Skeletal muscle satellite cell (primary cell): Measurements from ENCODE around the gene KMT2E. TPM values are rescaled to one million over a fixed set of nuclear protein-coding genes. Genes with fewer than 3 reads are reported as not detected.

ENCODE experiments used
- H3K27me3 ChIP-seq: 2 replicates; pipeline ENCODE4 v1.7.0; 2013; ENCODE audit warnings: low read length; ENCODE audit not compliant: control insufficient read depth, insufficient read depth
- H3K36me3 ChIP-seq: 2 replicates; pipeline ENCODE4 v1.7.0; 2013; ENCODE audit warnings: mild to moderate bottlenecking, control low read depth, low read length; ENCODE audit not compliant: insufficient read depth
- H3K4me1 ChIP-seq: 2 replicates; pipeline ENCODE4 v1.7.0; 2013; ENCODE audit warnings: low read length; ENCODE audit not compliant: control insufficient read depth, insufficient read depth
- H3K4me2 ChIP-seq: 2 replicates; pipeline ENCODE4 v1.7.0; 2013; ENCODE audit warnings: mild to moderate bottlenecking, low read length
- H3K4me3 ChIP-seq: 2 replicates; pipeline ENCODE4 v1.7.0; 2013; ENCODE audit warnings: low read length
- H3K9ac ChIP-seq: 2 replicates; pipeline ENCODE4 v1.7.0; 2013; ENCODE audit warnings: mild to moderate bottlenecking, low read depth, low read length, moderate library complexity
- H3K9me3 ChIP-seq: replicated peaks from 2 replicates; pipeline ENCODE4 v1.7.0; 2013; ENCODE audit warnings: mild to moderate bottlenecking, control low read depth, low read length
- total RNA-seq: library from RNA; depleted of rRNA; stranded (reverse); fragments of >200 nt; gene quantifications from 2 replicates; pipeline ENCODE4 v1.2.3, GENCODE V29; 2012; rRNA removed

Gene KMT2E, protein sequence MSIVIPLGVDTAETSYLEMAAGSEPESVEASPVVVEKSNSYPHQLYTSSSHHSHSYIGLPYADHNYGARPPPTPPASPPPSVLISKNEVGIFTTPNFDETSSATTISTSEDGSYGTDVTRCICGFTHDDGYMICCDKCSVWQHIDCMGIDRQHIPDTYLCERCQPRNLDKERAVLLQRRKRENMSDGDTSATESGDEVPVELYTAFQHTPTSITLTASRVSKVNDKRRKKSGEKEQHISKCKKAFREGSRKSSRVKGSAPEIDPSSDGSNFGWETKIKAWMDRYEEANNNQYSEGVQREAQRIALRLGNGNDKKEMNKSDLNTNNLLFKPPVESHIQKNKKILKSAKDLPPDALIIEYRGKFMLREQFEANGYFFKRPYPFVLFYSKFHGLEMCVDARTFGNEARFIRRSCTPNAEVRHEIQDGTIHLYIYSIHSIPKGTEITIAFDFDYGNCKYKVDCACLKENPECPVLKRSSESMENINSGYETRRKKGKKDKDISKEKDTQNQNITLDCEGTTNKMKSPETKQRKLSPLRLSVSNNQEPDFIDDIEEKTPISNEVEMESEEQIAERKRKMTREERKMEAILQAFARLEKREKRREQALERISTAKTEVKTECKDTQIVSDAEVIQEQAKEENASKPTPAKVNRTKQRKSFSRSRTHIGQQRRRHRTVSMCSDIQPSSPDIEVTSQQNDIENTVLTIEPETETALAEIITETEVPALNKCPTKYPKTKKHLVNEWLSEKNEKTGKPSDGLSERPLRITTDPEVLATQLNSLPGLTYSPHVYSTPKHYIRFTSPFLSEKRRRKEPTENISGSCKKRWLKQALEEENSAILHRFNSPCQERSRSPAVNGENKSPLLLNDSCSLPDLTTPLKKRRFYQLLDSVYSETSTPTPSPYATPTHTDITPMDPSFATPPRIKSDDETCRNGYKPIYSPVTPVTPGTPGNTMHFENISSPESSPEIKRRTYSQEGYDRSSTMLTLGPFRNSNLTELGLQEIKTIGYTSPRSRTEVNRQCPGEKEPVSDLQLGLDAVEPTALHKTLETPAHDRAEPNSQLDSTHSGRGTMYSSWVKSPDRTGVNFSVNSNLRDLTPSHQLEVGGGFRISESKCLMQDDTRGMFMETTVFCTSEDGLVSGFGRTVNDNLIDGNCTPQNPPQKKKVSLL (N-terminal part only)
- 55.9 and 67.9 TPM in 2 replicates for total RNA-seq

DNA sequence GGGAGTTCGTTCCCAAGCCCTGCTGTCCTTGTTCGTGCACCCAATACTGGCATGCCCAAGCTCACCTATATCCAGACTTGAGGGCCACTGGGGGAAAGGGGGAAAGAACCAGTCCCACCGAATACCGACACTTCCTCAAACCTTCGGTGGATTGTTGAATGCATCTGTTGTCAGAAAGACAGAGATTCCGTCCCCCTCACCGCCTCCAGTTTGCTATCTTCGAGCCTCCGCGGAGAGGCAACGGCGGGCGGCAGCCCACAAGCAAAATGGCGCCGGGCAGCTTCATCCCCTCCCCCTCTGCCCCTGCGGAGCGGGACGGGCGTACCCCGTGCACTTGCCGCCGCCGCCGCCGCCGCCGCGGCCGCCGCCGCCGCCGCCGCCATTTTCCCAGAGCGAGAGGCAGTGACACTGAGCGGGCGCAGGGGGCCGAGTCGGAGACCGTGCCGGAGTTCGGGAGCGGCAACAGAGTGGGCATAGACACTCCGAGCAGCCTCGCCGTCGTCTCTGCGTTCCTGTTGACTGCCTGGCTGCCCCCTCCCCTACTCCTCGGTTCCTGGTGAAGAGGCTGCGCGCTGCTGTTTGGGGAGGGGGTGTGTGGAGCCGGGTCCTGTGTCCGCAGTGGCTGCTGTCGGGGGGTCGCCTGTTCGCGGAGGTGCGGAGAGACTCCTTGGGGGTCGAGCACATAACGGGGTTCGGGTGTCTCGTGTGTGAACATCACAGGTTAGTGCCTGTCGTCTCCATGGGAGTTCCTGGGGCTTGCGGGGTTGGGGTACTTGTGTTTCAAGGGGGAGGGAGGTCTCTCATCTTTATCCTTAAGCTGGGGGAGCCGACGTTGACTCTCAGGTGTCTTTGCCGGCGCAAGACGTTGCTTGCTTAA lies at the start of gene KMT2E:
Gene KMT2E (plus strand): TSS at position 390 of the 877 bp plus-strand sequence. CDS start 26,748 bp downstream, outside the sequence.
- peaks cover 29% of the 10 kb centered on the region for H3K4me1 ChIP-seq
- no peaks in the 10 kb centered on the region for H3K27me3 ChIP-seq
- peak within 1 kb of the TSS; percentile 100 for H3K9ac ChIP-seq
- H3K4me2 ChIP-seq: peak within 1 kb of the TSS; percentile 95
- H3K4me3 ChIP-seq: peak within 1 kb of the TSS; percentile 98
- no peaks in the 10 kb centered on the region for H3K9me3 ChIP-seq
- H3K36me3 ChIP-seq: peaks cover 12% of the 10 kb centered on the region

DNA sequence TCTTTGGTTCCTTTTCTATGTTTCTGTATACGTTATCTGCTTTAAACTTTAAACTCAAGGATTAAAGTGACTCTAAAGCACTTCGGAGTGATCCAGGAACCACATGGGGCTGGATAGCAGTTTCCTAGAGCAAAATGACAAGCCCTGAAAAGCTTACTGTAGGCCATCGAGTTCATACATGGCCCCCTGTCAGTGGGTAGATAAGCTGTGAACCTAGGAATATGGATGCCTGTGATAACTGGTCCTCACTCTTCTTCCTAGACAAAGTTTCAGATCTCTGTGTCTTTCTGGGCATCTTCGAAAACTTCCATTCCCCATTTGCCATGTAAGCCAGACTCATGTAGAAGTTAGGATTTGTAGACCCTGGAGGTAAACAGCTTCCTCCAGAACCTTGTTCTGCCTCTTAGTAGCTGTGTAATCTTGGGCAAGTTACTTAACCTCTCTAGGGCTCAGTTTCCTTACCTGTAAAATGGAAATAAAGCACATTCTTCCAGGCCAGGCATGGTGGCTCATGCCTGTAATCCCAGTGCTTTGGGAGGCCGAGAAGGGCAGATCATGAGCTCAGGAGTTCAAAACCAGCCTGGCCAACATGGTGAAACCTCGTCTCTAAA lies 49.3 kb upstream of the KMT2E start:
- H3K36me3 ChIP-seq: no peaks in the 10 kb centered on the region
- no peaks in the 10 kb centered on the region for H3K27me3 ChIP-seq
- H3K4me2 ChIP-seq: no peak overlapping the region
- H3K9me3 ChIP-seq: no peaks in the 10 kb centered on the region
- no peak overlapping the region for H3K4me3 ChIP-seq
- H3K9ac ChIP-seq: peak overlapping the region; percentile 17
- peaks cover 57% of the 10 kb centered on the region for H3K4me1 ChIP-seq

DNA sequence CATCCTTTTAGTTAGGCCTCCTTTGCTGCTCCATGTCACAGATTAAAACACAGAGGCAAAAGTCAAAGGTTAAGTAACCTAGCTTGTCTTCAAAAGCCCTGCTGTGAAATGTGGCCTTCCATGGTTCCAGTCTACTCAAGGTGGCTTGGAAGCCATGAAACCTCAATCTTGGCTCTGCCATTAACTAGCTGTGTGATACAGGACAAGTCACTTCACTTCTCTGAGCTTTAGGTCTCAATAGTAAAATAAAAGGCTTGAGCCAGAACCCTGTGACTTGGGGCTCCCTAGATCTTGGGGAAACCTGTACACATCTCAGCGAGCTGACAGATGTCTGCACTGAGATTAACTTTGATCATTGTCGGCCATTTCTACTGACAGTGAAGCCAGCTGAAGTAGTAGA lies 48.0 kb upstream of the KMT2E start:
- Histone ChIP-seq H3K4me1 (peaks cover 52% of the 10 kb centered on the region), H3K36me3 (no peaks in the 10 kb centered on the region)

DNA sequence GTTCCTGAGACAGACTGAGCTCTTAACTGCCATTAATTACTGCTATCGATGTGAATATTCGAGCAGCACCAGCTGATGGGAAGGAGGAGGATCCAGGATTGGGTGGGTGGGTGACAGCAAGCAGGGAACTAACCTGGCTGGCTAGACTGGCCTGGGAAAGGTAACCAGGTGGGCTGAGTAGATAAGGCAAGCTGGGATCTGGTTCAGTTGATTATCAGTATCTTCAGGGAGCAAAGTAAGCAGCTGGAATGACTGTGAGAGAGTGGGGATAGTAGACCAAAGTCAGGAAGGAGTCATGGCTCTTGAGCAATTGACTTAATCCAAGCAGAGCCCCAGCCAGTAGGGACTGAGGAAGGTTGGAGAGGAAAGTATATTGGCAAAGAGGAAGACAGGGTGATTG lies 46.9 kb upstream of the KMT2E start:
- no peak overlapping the region for H3K9ac ChIP-seq
- no peaks in the 10 kb centered on the region for H3K27me3 ChIP-seq
- no peak overlapping the region for H3K4me2 ChIP-seq
- H3K9me3 ChIP-seq: no peaks in the 10 kb centered on the region
- peaks cover 54% of the 10 kb centered on the region for H3K4me1 ChIP-seq
- H3K36me3 ChIP-seq: no peaks in the 10 kb centered on the region
- no peak overlapping the region for H3K4me3 ChIP-seq

More for the DNA sequence above, 48.0 kb upstream of the KMT2E start:
- no peaks in the 10 kb centered on the region for H3K27me3 ChIP-seq
- no peaks in the 10 kb centered on the region for H3K9me3 ChIP-seq
- H3K4me3 ChIP-seq: no peak overlapping the region
- no peak overlapping the region for H3K9ac ChIP-seq
- no peak overlapping the region for H3K4me2 ChIP-seq

DNA sequence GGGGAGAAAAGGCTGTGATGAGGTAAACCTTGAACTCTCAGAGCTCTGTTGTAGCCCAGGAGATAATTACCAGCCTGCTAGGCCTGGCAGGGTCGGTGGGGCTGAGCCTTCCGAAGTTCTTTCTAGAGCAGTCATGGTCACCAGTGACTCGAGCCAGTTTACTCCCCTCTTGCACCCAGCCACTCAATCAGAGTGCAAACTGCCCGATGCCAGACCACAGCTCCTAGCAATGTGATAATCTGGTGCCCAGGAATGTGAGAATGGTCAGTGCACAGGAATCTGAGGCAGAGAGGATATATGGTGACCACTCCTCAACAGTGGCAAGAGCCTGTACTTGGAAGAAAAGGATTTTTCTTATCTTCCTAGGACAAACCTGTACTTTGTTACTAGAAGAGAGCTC lies 46.4 kb upstream of the KMT2E start:
- H3K27me3 ChIP-seq: no peaks in the 10 kb centered on the region
- no peak overlapping the region for H3K4me2 ChIP-seq
- no peaks in the 10 kb centered on the region for H3K36me3 ChIP-seq
- H3K9ac ChIP-seq: no peak overlapping the region
- H3K9me3 ChIP-seq: no peaks in the 10 kb centered on the region
- peaks cover 57% of the 10 kb centered on the region for H3K4me1 ChIP-seq
- no peak overlapping the region for H3K4me3 ChIP-seq

DNA sequence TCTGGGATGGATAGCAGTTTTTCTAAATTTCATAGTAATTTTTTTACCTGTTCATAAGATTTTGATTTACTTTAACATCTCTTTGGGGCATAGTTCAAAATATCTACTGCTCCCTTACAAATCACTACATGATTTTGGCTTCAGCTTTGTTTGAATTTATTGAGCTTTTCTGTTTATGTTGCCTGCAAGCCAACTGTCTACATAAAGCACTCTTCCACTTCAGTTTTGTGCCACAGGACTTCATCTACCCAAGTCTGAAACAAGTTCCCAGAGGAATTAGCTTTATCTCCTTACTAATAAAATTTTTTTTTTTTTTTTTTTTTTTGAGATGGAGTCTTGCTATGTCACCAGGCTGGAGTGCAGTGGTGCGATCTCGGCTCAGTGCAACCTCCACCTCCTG lies 45.4 kb upstream of the KMT2E start:
- H3K4me3 ChIP-seq: no peak overlapping the region
- no peaks in the 10 kb centered on the region for H3K9me3 ChIP-seq
- peaks cover 3% of the 10 kb centered on the region for H3K36me3 ChIP-seq
- H3K27me3 ChIP-seq: no peaks in the 10 kb centered on the region
- no peak overlapping the region for H3K9ac ChIP-seq
- H3K4me2 ChIP-seq: no peak overlapping the region
- H3K4me1 ChIP-seq: peaks cover 56% of the 10 kb centered on the region

DNA sequence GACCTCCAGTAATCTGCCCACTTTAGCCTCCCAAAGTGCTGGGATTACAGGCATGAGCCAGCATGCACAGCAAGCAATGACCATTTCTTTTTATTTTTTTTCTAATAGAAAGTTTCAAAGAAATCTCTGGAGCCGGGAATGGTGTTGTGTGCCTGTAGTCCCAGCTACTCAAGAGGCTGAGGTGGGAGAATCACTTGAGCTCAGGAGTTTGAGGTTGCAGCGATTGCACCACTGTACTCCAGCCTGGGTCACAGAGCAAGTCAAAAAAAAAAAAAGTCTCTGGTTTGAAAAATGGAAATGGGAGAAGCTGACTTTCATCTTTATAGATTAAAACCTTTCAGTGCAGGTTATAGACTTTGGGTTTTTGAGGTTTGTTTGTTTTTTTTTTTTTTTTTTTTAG lies 44.8 kb upstream of the KMT2E start:
- H3K4me3 ChIP-seq: no peak overlapping the region
- no peak overlapping the region for H3K4me2 ChIP-seq
- peaks cover 3% of the 10 kb centered on the region for H3K36me3 ChIP-seq
- H3K9me3 ChIP-seq: no peaks in the 10 kb centered on the region
- peaks cover 55% of the 10 kb centered on the region for H3K4me1 ChIP-seq
- no peak overlapping the region for H3K9ac ChIP-seq
- H3K27me3 ChIP-seq: no peaks in the 10 kb centered on the region

DNA sequence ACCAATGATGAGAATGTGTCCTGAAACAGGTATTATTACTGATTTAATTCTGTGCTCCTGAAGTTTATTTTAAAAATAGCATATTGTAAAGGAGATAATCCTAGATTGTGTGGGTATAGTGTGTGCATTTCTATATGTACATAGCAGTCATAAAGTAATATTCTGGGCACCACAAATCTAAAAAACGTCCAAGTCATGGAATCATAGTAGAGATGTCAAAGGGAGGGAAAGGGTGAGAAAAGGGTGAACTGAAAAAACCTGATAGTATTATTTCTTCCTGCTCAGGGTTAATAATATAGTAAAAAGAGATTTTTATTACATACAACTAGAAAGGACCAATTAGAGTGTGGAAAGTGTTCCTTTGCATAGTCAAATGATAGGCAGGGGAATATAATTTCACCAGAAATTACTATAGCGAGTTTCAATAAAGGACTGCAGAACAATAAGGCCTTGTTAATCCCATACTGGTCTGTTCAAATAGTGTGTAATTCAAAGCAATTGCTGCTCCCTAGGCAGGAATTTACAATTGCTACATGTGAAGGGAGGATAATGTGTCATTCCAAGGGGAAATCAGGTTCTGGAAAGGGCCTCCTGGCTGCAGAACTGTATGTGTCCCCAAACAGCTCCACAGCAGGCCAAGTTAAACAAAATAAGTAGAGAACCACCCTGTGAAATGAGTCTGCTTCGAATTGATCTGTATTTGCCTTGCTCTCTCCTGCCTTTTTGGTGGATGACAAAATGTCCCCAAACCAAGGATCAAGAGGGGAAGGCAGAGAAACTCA lies 42.5 kb upstream of the KMT2E start:
- Histone ChIP-seq H3K4me1 (peaks cover 53% of the 10 kb centered on the region), H3K4me3 (no peak overlapping the region), H3K9ac (peak overlapping the region; percentile 72), H3K36me3 (peaks cover 3% of the 10 kb centered on the region), H3K4me2 (peak overlapping the region; percentile 42), H3K27me3 (no peaks in the 10 kb centered on the region), H3K9me3 (no peaks in the 10 kb centered on the region)

DNA sequence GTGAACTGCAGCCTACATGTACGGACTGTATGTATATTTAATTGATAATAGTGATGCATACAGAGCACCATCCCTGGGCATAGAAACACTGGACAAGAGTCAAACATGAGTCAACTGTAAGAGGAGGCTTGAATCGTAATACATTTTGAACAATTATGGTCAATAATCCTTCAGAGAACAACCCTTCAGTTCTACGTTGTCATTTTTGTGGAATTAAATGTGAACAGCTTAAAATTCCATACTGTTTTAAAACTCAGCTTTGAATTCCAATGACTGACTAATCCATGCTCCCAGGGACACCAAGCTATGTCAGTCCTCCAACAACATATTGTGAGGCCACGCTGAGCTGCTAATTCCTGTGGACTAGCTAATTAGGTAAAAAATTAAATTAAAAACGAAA lies 41.5 kb upstream of the KMT2E start:
- Histone ChIP-seq H3K4me2 (peak overlapping the region; percentile 42), H3K4me3 (no peak overlapping the region), H3K9ac (peak overlapping the region; percentile 72), H3K4me1 (peaks cover 58% of the 10 kb centered on the region), H3K9me3 (no peaks in the 10 kb centered on the region), H3K27me3 (no peaks in the 10 kb centered on the region), H3K36me3 (peaks cover 3% of the 10 kb centered on the region)

DNA sequence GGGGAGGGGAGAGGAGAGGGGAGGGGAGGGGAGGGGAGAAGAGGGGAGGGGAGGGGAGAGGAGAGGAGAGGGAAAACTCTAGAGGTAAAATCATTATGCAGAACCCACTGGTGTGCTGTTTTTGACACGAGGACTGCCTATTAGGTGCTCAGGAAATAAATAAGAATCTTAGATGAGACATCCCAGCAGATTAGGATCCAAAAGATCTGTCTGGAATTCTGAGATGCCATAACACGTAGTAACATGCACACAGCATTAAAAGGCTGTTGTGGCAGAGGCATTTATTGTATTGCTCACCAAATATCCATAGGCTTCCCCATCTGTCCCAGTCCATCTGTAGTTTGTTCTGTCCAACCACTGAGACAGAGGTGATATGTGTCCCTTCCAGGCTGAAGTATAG lies 40.8 kb upstream of the KMT2E start:
- Histone ChIP-seq H3K9me3 (no peaks in the 10 kb centered on the region), H3K9ac (peak overlapping the region; percentile 72), H3K27me3 (no peaks in the 10 kb centered on the region), H3K4me1 (peaks cover 58% of the 10 kb centered on the region), H3K4me2 (peak overlapping the region; percentile 66), H3K36me3 (peaks cover 3% of the 10 kb centered on the region), H3K4me3 (peak overlapping the region; percentile 35)
